Bronchial epithelial cell (primary cell): Measurements from ENCODE around the gene NTM. TPM values are rescaled to one million over a fixed set of nuclear protein-coding genes. Genes with fewer than 3 reads are reported as not detected.
A peak's percentile ranks its signal among the peaks of the same experiment; 100 is the strongest.

Source experiments
- DNase-seq: peaks from one replicate; pipeline ENCODE4 v3.0.0-alpha.2; 2010; ENCODE audit warnings: low read depth
- FAIRE-seq: peaks from 2 replicates; lab custom pipeline; 2011; peaks lifted over from hg19 to GRCh38; lab: Jason Lieb, UNC
- H3K27me3 ChIP-seq: 2 replicates; pipeline ENCODE4 v1.5.1; 2011; ENCODE audit warnings: low read length; ENCODE audit not compliant: control insufficient read depth, insufficient read depth
- H3K36me3 ChIP-seq: 2 replicates; pipeline ENCODE4 v1.5.1; 2011; ENCODE audit warnings: low read length; ENCODE audit not compliant: control insufficient read depth, insufficient read depth
- H3K4me3 ChIP-seq: 2 replicates; pipeline ENCODE4 v1.5.1; 2011; ENCODE audit warnings: mild to moderate bottlenecking, low read depth, low read length, control low read depth
- total RNA-seq: library from RNA; depleted of rRNA; stranded (reverse); fragments of >200 nt; gene quantifications from 2 replicates; pipeline ENCODE4 v1.2.1, GENCODE V29; 2014
- TF ChIP-seq, protein P1 (sequence below): IDR thresholded peaks from 2 replicates; pipeline ENCODE4 v1.5.1; 2011; ENCODE audit warnings: mild to moderate bottlenecking, moderate library complexity, low read length, control low read depth, inconsistent platforms; ENCODE audit not compliant: insufficient read depth, severe bottlenecking

The NTM gene
- total RNA-seq, 1 donor from 2014 or later: 4.2 TPM

DNA sequence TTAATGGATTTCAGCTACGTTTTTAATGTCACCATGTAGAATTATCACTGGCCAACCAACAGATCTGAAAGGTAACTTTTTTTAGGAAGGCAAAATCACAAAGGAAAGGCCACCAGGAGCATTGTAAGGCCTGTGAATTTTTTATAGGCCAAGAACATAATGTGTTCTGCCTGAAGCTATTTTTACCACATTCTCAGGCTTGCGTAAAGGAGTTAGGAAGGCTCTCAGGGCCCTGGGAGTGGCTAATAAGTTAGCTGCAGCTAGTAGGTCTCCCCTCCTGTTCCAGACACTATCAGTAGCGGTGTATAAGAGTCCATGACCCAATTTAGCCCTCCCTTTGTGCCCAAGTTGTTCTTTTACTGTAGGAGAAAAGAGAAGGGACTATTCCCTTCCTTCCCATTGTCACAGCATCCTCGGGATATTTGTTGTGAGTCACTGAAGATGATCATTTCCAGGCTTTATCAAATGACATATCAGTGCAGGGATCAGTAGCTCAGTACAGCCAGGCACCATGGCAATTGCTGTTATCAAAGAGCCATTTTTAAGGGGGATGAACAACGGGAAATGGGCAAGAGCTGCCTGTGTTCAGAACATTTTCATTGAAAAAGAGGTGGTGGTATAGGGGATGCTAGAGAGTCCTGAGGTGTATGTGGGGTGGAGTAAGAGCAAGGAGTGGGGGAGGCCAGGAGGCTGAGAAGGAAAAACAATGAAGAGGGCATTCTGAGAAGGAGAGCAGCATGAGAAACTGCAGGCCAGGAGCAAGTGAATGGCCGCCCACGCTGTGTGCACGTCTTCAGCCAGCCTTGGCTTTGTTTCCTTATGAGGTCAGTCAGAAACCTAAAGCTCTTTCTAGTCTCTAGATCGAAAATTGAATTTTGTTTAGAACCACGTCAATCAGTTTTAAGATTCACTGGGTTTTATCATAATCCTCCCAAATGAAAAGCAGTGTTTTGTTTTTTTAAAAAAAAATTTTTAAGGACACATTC is 940.3 kb downstream of the NTM start:
- FAIRE-seq (no peak), DNase-seq (no peak)
- no peak overlapping the region for H3K4me3 ChIP-seq
- TF ChIP-seq, protein P1, sequence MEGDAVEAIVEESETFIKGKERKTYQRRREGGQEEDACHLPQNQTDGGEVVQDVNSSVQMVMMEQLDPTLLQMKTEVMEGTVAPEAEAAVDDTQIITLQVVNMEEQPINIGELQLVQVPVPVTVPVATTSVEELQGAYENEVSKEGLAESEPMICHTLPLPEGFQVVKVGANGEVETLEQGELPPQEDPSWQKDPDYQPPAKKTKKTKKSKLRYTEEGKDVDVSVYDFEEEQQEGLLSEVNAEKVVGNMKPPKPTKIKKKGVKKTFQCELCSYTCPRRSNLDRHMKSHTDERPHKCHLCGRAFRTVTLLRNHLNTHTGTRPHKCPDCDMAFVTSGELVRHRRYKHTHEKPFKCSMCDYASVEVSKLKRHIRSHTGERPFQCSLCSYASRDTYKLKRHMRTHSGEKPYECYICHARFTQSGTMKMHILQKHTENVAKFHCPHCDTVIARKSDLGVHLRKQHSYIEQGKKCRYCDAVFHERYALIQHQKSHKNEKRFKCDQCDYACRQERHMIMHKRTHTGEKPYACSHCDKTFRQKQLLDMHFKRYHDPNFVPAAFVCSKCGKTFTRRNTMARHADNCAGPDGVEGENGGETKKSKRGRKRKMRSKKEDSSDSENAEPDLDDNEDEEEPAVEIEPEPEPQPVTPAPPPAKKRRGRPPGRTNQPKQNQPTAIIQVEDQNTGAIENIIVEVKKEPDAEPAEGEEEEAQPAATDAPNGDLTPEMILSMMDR: no peak
- no peaks in the 10 kb centered on the region for H3K36me3 ChIP-seq
- H3K27me3 ChIP-seq: no peaks in the 10 kb centered on the region

DNA sequence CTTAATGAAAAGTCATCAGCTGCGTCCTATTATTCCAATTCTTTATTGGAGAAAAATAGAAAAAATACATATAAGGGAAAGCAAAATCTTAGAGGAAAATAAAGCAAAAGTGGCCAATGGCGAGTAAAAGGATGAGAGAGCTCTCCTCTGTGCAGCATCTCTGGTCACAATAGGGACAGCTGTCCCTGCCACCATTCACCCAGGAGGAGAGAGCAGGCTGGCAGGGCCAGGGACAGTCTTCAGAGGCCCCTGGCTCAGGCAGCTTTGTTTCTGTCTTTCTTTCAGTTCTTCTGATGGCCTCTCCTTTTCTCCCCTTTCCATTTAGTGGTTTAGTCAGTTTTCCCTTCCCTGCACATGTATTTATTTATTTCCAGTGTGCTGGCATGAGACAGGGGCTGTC is 941.3 kb downstream of the NTM start:
- FAIRE-seq: no peak
- TF ChIP-seq, protein P1: no peak
- Histone ChIP-seq H3K27me3 (no peaks in the 10 kb centered on the region), H3K4me3 (no peak overlapping the region), H3K36me3 (no peaks in the 10 kb centered on the region)
- no peak for DNase-seq

DNA sequence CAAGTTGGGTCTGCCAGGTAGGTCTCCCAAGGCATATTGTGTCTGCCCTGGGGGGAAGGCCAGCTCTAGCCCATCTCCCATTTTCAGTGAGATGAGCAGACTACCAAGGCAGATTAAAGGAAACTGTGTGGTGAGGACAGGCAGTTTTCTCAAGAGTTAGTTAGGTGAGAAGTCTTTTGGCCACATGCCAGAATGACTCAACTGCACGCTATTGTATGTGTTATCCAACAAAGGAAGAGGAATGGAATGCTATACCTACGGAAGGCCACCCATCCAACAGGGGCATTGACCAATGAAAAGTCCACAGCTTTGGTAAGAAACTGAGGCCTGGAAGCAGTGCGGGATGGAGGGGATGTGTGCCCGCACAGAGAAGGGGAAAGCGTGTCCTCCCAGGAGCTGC is 941.7 kb downstream of the NTM start:
- FAIRE-seq (peak; percentile 62), DNase-seq (peak; percentile 84)
- TF ChIP-seq, protein P1: no peak
- H3K4me3 ChIP-seq: no peak overlapping the region
- H3K36me3 ChIP-seq: no peaks in the 10 kb centered on the region
- no peaks in the 10 kb centered on the region for H3K27me3 ChIP-seq

DNA sequence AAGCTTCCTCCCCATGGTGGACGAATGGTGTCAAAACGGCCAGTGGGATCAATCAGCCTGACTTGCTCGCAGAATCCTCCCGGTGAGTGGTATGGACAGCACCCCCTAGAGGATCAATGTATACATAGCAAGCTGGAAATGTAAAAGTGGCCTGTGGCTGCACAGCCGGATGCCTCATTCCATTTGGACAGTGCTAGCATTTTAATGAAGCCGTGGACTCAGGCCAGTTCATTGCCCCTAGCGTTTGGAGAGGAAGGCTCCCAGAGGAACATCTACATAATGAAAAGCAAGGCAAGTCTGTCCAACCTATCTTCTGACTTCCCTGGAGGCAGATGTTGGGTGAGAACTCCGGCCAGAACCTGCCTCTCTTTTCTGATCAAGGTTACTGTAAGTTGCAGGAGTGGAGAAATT is 942.3 kb downstream of the NTM start:
- Histone ChIP-seq H3K27me3 (no peaks in the 10 kb centered on the region), H3K4me3 (no peak overlapping the region), H3K36me3 (no peaks in the 10 kb centered on the region)
- TF ChIP-seq, protein P1: peak; percentile 47
- DNase-seq (peak; percentile 5), FAIRE-seq (no peak)

DNA sequence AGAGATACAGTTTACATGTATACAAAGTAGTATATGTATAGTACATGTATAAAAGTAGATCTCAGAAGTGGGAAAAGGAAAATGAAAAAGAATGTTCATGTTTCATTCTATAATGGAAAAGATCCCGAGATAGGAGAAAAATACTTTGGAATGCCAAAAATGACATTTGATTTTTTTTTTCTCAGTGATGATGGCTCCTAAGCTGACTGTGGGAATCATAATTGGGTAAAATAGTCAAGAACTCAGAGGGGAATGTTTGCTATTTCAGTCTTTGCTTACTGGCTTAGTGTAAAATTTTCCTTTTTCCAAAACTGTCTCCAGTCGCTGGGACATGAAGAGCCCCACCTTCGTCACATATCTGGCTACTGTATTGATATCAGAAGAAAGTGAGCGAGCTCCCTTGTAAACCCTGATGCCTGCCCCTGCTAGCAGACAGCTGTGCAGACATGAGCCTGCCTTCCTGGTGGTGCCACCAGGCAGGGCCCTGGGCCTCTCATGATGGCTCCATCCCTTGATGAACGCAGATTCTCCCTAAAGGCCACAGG is 944.6 kb downstream of the NTM start:
- FAIRE-seq: no peak
- TF ChIP-seq, protein P1: no peak
- Histone ChIP-seq H3K36me3 (no peaks in the 10 kb centered on the region), H3K4me3 (no peak overlapping the region), H3K27me3 (no peaks in the 10 kb centered on the region)
- no peak for DNase-seq
